ENCODE data around the gene CAMK2B. TPM values are rescaled to one million over a fixed set of nuclear protein-coding genes. Genes with fewer than 3 reads are reported as not detected.

CAMK2B gene
- total RNA-seq, 1 experiment from 2014 or later = not detected

- Mint-ChIP-seq H3K36me3 (ENCODE audit: insufficient read depth, unreplicated experiment) (no peaks in the 10 kb centered on the region), H3K9me3 (ENCODE audit: unreplicated experiment) (no peaks in the 10 kb centered on the region), H3K4me1 (ENCODE audit: low read depth, unreplicated experiment) (no peaks in the 10 kb centered on the region), H3K27me3 (ENCODE audit: insufficient read depth, unreplicated experiment) (peaks cover 8% of the 10 kb centered on the region), H3K27ac (ENCODE audit: unreplicated experiment) (no peak overlapping the region), H3K4me3 (ENCODE audit: unreplicated experiment) (no peak overlapping the region)
- Histone ChIP-seq H3K4me3 (ENCODE audit: low read depth, low read length) (no peak overlapping the region), H3K36me3 (ENCODE audit: control insufficient read depth, insufficient read depth, low read length) (no peaks in the 10 kb centered on the region), H3K27me3 (replicated peaks; ENCODE audit: control insufficient read depth, insufficient read depth, low read length) (no peaks in the 10 kb centered on the region; the same call in 1 of the 2 replicates), H3K9me3 (no peaks in the 10 kb centered on the region), H3K4me1 (no peaks in the 10 kb centered on the region)
- no peak for TF ChIP-seq CTCF (IDR thresholded peaks at IDR 0.05; ENCODE audit: insufficient read depth in 1 of 2, low read depth in 1 of 2, low read length in 1 of 2, severe bottlenecking in 1 of 2, unreplicated experiment in 1 of 2)
- CTCF ChIA-PET = no interaction called here
- no TSS peak for BruUV-seq (replicated peaks)
- POLR2A ChIA-PET = no interaction called here
- intact Hi-C loops (cut with micrococcal nuclease; ENCODE audit: unreplicated experiment) = no loop called here
- DNase-seq = no peak
Observed at GRCh38 chr7:44189993-44190872, 135.2 kb downstream of the CAMK2B start.

GRCh38 chr7:44189286-44189992 lies 136.0 kb downstream of the CAMK2B start, which contains the start of gene GCK:
TSS of gene GCK (minus strand) at chr7:44189439. CDS start at chr7:44188953, 486 bp downstream.
- intact Hi-C loops (cut with micrococcal nuclease; ENCODE audit: unreplicated experiment) = no loop called here
- peaks cover 11% of the 10 kb centered on the region for H3K27me3 Mint-ChIP-seq (ENCODE audit: insufficient read depth, unreplicated experiment)
- H3K27ac Mint-ChIP-seq (ENCODE audit: unreplicated experiment) = no peak within 1 kb of the TSS
- Histone ChIP-seq H3K4me3 (ENCODE audit: low read depth, low read length) (no peak within 1 kb of the TSS), H3K27me3 (replicated peaks; ENCODE audit: control insufficient read depth, insufficient read depth, low read length) (no peaks in the 10 kb centered on the region; the same call in 1 of the 2 replicates), H3K4me1 (no peaks in the 10 kb centered on the region), H3K9me3 (no peaks in the 10 kb centered on the region), H3K36me3 (ENCODE audit: control insufficient read depth, insufficient read depth, low read length) (no peaks in the 10 kb centered on the region)
- CTCF ChIA-PET = interaction anchor here (0.6 kb wide), 1 partner anchor 11 kb away, joined by 3 read pairs; no protein-coding TSS in a partner anchor
- H3K36me3 Mint-ChIP-seq (ENCODE audit: insufficient read depth, unreplicated experiment) = no peaks in the 10 kb centered on the region
- H3K4me3 Mint-ChIP-seq (ENCODE audit: unreplicated experiment) = no peak within 1 kb of the TSS
- no peaks in the 10 kb centered on the region for H3K4me1 Mint-ChIP-seq (ENCODE audit: low read depth, unreplicated experiment)
- BruUV-seq (replicated peaks) = no TSS peak
- DNase-seq = no peak
- POLR2A ChIA-PET = no interaction called here
- H3K9me3 Mint-ChIP-seq (ENCODE audit: unreplicated experiment) = no peaks in the 10 kb centered on the region
- no peak for TF ChIP-seq CTCF (IDR thresholded peaks at IDR 0.05; ENCODE audit: insufficient read depth in 1 of 2, low read depth in 1 of 2, low read length in 1 of 2, severe bottlenecking in 1 of 2, unreplicated experiment in 1 of 2)

GRCh38 chr7:44188480-44189225 lies 136.7 kb downstream of the CAMK2B start:
- H3K4me1 ChIP-seq = no peaks in the 10 kb centered on the region
- no peak for DNase-seq
- Mint-ChIP-seq H3K27me3 (ENCODE audit: insufficient read depth, unreplicated experiment) (peaks cover 11% of the 10 kb centered on the region), H3K9me3 (ENCODE audit: unreplicated experiment) (no peaks in the 10 kb centered on the region), H3K4me3 (ENCODE audit: unreplicated experiment) (no peak overlapping the region), H3K4me1 (ENCODE audit: low read depth, unreplicated experiment) (no peaks in the 10 kb centered on the region), H3K36me3 (ENCODE audit: insufficient read depth, unreplicated experiment) (no peaks in the 10 kb centered on the region), H3K27ac (ENCODE audit: unreplicated experiment) (no peak overlapping the region)
- H3K4me3 ChIP-seq (ENCODE audit: low read depth, low read length) = no peak overlapping the region
- no peaks in the 10 kb centered on the region for H3K36me3 ChIP-seq (ENCODE audit: control insufficient read depth, insufficient read depth, low read length)
- ChIA-PET POLR2A (no interaction called here), CTCF (interaction anchor here (0.6 kb wide), 1 partner anchor 10 kb away, joined by 3 read pairs; no protein-coding TSS in a partner anchor)
- intact Hi-C loops (cut with micrococcal nuclease; ENCODE audit: unreplicated experiment) = no loop called here
- no peak for TF ChIP-seq CTCF (IDR thresholded peaks at IDR 0.05; ENCODE audit: insufficient read depth in 1 of 2, low read depth in 1 of 2, low read length in 1 of 2, severe bottlenecking in 1 of 2, unreplicated experiment in 1 of 2)
- no TSS peak for BruUV-seq (replicated peaks)
- H3K9me3 ChIP-seq = no peaks in the 10 kb centered on the region
- H3K27me3 ChIP-seq (replicated peaks; ENCODE audit: control insufficient read depth, insufficient read depth, low read length) = no peaks in the 10 kb centered on the region; the same call in 1 of the 2 replicates

All from Caco-2 (cell line).